Panc1 (cell line): ENCODE results near the gene NEU1. TPM values are rescaled to one million over a fixed set of nuclear protein-coding genes. Genes with fewer than 3 reads are reported as not detected.

Experiments used
- ATAC-seq: fragments of 200-7000 bp; cut with Tn5 transposase; 2 replicates; pipeline ENCODE4 v1.9.1; 2020; ENCODE audit warnings: mild to moderate bottlenecking, moderate library complexity
- BruUV-seq: library from RNA; stranded (reverse); fragments of 400-500 nt; replicated peaks from 2 replicates; lab custom pipeline; 2021; lab: Mats Ljungman, UMichigan
- CTCF ChIA-PET: fragments of 300-600 bp; sonication (Branson Sonifier 250); formaldehyde crosslinking; loops from one replicate; lab custom pipeline; 2022; ENCODE audit warnings: antibody characterized with exemption; lab: Charles Lee
- POLR2A ChIA-PET: fragments of 300-600 bp; sonication (Branson Sonifier 250); formaldehyde crosslinking; loops from one replicate; lab custom pipeline; 2022; ENCODE audit warnings: antibody characterized with exemption; lab: Charles Lee
- DNase-seq: peaks from one replicate; pipeline ENCODE4 v3.0.0-alpha.2; 2010; ENCODE audit warnings: low read depth, low spot score
- H3K27ac ChIP-seq: 2 replicates; pipeline ENCODE4 v1.5.1; 2011; ENCODE audit warnings: mild to moderate bottlenecking, low read length, inconsistent platforms
- H3K27me3 ChIP-seq: fragments of 200-500 bp; sonication (Bioruptor generic); 2 replicates; pipeline ENCODE4 v1.6.0; 2014; ENCODE audit warnings: low read length, inconsistent platforms; ENCODE audit not compliant: control insufficient read depth, insufficient read depth
- H3K36me3 ChIP-seq: fragments of 200-500 bp; sonication (Bioruptor generic); 2 replicates; pipeline ENCODE4 v1.5.1; 2014; ENCODE audit warnings: inconsistent platforms, mild to moderate bottlenecking, low read length, moderate library complexity; ENCODE audit not compliant: control insufficient read depth, insufficient read depth
- H3K4me1 ChIP-seq: 2 replicates; pipeline ENCODE4 v1.5.1; 2011; ENCODE audit warnings: inconsistent platforms, mild to moderate bottlenecking, low read length, moderate library complexity; ENCODE audit not compliant: control insufficient read depth, insufficient read depth
- H3K4me3 ChIP-seq, 2 experiments: 2 replicates each; pipeline ENCODE4 v1.5.1; 2011 to 2012; ENCODE audit warnings: low read depth in 2 of 2, low read length in 2 of 2, mild to moderate bottlenecking in 2 of 2, inconsistent platforms in 1 of 2, moderate library complexity in 1 of 2
- H3K9me3 ChIP-seq: fragments of 200-500 bp; sonication (Bioruptor generic); 2 replicates; pipeline ENCODE4 v1.5.1; 2014; ENCODE audit warnings: low read depth, mild to moderate bottlenecking, inconsistent platforms, low read length, moderate library complexity; ENCODE audit not compliant: control insufficient read depth, insufficient read depth
- POLR2AphosphoS5 ChIP-seq: IDR thresholded peaks from 2 replicates; pipeline ENCODE4 v1.6.1; 2012; ENCODE audit warnings: mild to moderate bottlenecking, low read depth, low read length, moderate library complexity
- SIN3A ChIP-seq: IDR thresholded peaks from 2 replicates; pipeline ENCODE4 v1.6.1; 2012; ENCODE audit warnings: low read depth, mild to moderate bottlenecking, low read length, moderate library complexity, borderline replicate concordance; ENCODE audit not compliant: insufficient read depth
- TCF7L2 ChIP-seq: IDR thresholded peaks from 2 replicates; pipeline ENCODE4 v1.6.1; 2011; ENCODE audit warnings: mild to moderate bottlenecking, low read depth, low read length, inconsistent platforms
- in situ Hi-C: cut with HindIII; loops from 2 replicates; pipeline ENCODE4 v1.10.0; 2016; ENCODE audit warnings: low sequenced_read_pairs, low pct_unique_long_range_greater_than_20kb
- intact Hi-C: fragments of 100-400 bp; cut with micrococcal nuclease; formaldehyde crosslinking; loops from one replicate; pipeline ENCODE4 v1.10.0; 2022; ENCODE audit not compliant: unreplicated experiment
- total RNA-seq: library from RNA; stranded (reverse); gene quantifications from one replicate; pipeline ENCODE4 v1.2.1, GENCODE V29; 2021; ENCODE audit not compliant: unreplicated experiment
- TF ChIP-seq, protein P1 (sequence below): fragments of 450-650 bp; IDR thresholded peaks from 2 replicates; pipeline ENCODE4 v1.5.1; 2017; ENCODE audit warnings: mild to moderate bottlenecking
- TF ChIP-seq, protein P2 (sequence below), 2 experiments: IDR thresholded peaks; 2 replicates each; pipeline ENCODE4 v1.6.1; 2011 to 2012; ENCODE audit warnings: low read depth in 2 of 2, control low read depth in 1 of 2, low read length in 1 of 2, mild to moderate bottlenecking in 1 of 2, moderate library complexity in 1 of 2; ENCODE audit not compliant: insufficient read depth in 1 of 2

The NEU1 gene
- total RNA-seq, 1 experiment from 2014 or later, result 111 TPM

DNA sequence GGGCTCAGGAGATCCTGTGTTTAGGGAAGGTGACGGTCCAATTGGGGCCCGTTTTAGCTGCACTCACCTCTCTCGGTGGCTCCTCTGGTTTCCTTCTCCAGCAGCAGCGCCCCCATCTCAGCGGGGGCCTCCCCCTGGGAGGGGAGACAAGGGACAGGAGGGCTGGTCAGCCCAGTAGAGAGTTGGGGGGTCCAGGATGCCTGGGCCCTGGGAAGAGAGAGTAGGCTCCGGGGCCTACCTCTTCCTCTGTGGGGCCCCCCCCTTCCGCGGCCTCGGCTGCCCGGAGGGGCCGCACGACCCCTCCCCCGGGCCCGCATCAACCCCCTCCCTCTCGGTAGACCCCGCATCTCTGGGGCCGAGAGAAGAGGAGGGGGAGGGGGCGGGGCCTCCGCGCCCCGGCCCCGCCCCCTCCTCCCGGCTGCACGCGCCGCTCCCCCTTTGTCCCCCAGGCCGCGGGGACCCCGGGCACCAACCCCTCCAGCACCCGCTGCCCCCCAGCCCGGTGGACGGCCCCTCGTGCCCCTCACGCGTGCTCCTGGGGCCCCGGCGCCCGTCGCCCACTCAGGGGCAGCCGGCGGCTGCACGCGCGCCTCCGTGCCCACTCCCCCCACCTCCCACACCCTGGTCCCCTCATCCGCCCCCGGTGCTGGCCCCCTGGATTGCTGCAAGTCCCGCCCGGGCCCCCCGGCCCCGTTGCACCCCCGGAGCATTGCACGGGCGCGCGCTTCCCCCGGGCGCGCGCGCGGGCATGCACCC, 34.4 kb upstream of the NEU1 start:
- Histone ChIP-seq H3K4me1 (peaks cover 17% of the 10 kb centered on the region), H3K9me3 (no peaks in the 10 kb centered on the region), H3K27ac (peak overlapping the region; percentile 67), H3K27me3 (no peaks in the 10 kb centered on the region), H3K4me3 (peak overlapping the region; percentile 73 to 96), H3K36me3 (no peaks in the 10 kb centered on the region; the same call in 1 of the 2 replicates)
- BruUV-seq, result no TSS peak
- no peak for DNase-seq
- TF ChIP-seq POLR2AphosphoS5 (no peak), SIN3A (no peak), TCF7L2 (no peak)
- TF ChIP-seq, protein P1, sequence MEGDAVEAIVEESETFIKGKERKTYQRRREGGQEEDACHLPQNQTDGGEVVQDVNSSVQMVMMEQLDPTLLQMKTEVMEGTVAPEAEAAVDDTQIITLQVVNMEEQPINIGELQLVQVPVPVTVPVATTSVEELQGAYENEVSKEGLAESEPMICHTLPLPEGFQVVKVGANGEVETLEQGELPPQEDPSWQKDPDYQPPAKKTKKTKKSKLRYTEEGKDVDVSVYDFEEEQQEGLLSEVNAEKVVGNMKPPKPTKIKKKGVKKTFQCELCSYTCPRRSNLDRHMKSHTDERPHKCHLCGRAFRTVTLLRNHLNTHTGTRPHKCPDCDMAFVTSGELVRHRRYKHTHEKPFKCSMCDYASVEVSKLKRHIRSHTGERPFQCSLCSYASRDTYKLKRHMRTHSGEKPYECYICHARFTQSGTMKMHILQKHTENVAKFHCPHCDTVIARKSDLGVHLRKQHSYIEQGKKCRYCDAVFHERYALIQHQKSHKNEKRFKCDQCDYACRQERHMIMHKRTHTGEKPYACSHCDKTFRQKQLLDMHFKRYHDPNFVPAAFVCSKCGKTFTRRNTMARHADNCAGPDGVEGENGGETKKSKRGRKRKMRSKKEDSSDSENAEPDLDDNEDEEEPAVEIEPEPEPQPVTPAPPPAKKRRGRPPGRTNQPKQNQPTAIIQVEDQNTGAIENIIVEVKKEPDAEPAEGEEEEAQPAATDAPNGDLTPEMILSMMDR, result no peak
- TF ChIP-seq, protein P2, sequence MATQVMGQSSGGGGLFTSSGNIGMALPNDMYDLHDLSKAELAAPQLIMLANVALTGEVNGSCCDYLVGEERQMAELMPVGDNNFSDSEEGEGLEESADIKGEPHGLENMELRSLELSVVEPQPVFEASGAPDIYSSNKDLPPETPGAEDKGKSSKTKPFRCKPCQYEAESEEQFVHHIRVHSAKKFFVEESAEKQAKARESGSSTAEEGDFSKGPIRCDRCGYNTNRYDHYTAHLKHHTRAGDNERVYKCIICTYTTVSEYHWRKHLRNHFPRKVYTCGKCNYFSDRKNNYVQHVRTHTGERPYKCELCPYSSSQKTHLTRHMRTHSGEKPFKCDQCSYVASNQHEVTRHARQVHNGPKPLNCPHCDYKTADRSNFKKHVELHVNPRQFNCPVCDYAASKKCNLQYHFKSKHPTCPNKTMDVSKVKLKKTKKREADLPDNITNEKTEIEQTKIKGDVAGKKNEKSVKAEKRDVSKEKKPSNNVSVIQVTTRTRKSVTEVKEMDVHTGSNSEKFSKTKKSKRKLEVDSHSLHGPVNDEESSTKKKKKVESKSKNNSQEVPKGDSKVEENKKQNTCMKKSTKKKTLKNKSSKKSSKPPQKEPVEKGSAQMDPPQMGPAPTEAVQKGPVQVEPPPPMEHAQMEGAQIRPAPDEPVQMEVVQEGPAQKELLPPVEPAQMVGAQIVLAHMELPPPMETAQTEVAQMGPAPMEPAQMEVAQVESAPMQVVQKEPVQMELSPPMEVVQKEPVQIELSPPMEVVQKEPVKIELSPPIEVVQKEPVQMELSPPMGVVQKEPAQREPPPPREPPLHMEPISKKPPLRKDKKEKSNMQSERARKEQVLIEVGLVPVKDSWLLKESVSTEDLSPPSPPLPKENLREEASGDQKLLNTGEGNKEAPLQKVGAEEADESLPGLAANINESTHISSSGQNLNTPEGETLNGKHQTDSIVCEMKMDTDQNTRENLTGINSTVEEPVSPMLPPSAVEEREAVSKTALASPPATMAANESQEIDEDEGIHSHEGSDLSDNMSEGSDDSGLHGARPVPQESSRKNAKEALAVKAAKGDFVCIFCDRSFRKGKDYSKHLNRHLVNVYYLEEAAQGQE (IDR thresholded peaks at IDR 0.05; ENCODE audit: insufficient read depth in 1 of 2, low read depth in 2 of 2, low read length in 1 of 2), result no peak
- intact Hi-C loops, result no loop called here
- ChIA-PET POLR2A (interaction anchor here (0.5 kb wide), 1 partner anchor 9 kb away, joined by 16 read pairs; no protein-coding TSS in a partner anchor), CTCF (interaction anchor here (0.6 kb wide), 1 partner anchor 10 kb away, joined by 3 read pairs; no protein-coding TSS in a partner anchor)
- ATAC-seq, result no peak; the same call in 1 of the 2 replicates
- in situ Hi-C loops, result no loop called here

DNA sequence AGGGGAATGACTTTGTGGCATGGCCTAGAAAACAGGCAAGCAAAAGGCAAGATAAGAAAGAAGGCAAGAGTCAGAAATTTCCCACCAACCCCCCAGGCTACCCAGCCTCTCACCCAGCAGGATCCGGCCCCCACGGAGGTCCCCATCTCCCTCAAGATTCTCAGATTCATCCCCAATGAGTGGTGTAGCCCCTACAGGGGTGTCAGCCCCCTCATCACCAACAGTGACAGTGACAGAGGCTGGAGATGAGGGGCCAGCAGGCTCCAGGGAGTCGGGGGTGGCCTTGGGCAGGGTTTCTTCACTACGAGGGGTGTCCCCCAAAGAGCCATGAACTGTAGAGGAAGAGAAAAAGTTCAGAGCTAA, 33.9 kb upstream of the NEU1 start:
- CTCF ChIA-PET, result no interaction called here
- BruUV-seq, result no TSS peak
- Histone ChIP-seq H3K4me3 (peak overlapping the region; percentile 73 to 96), H3K36me3 (no peaks in the 10 kb centered on the region; the same call in none of the 2 replicates), H3K9me3 (no peaks in the 10 kb centered on the region), H3K27me3 (no peaks in the 10 kb centered on the region), H3K27ac (peak overlapping the region; percentile 67), H3K4me1 (peaks cover 17% of the 10 kb centered on the region)
- POLR2A ChIA-PET, result no interaction called here
- in situ Hi-C loops, result no loop called here
- ATAC-seq (no peak), DNase-seq (no peak)
- TF ChIP-seq, protein P2 (IDR thresholded peaks at IDR 0.05; ENCODE audit: insufficient read depth in 1 of 2, low read depth in 2 of 2, low read length in 1 of 2), result no peak
- TF ChIP-seq, protein P1, result no peak
- no peak for TF ChIP-seq POLR2AphosphoS5
- no peak for TF ChIP-seq SIN3A
- no peak for TF ChIP-seq TCF7L2
- intact Hi-C loops, result no loop called here
